ENCODE measurements around the gene MYO9B.

DNA sequence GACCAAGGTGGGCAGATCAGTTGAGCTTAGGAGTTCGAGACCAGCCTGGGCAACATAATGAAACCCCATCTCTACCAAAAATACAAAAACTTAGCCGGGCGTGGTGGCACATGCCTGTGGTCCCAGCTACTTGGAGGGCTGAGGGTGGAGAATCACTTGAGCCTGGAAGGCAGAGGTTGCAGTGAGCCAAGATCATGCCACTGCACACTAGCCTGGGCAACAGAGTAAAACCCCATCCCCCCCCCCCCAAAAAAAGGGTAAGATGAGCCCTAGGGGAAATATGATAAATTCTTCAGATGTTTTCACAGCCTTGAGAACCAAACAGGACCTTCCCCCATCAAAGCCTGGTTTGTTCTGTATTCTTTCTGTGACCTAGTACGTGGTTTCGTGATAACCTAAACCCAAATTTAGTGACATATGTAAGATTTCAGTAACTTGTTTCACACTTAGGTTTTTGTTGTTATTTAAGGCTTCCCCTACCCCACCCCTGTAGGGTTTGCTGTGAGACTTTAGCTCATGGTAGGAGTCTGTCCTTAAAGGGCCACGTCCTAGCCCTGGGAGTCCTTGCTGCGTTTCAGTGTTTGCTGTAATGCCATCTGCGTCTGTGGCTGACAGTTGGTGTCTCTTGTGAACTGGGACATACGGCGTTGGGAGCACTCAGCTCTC is 49.6 kb downstream of the MYO9B start:
- TF ChIP-seq EZH2 (IDR thresholded peaks at IDR 0.05): no peak
- TF ChIP-seq POLR2AphosphoS5 (IDR thresholded peaks at IDR 0.05; ENCODE audit: borderline replicate concordance, low read depth, low read length): no peak
- no peak for TF ChIP-seq FOXP2 (optimal IDR thresholded peaks at IDR 0.05; ENCODE audit: control extremely low read depth, extremely low read length, insufficient read depth)
